ENCODE data around the gene GTF2E1.
"Not testable (repeated sequence)": the region's sequence is repeated elsewhere in the genome, so short reads cannot be mapped to it uniquely, and the experiment has no call there.

Gene GTF2E1

DNA sequence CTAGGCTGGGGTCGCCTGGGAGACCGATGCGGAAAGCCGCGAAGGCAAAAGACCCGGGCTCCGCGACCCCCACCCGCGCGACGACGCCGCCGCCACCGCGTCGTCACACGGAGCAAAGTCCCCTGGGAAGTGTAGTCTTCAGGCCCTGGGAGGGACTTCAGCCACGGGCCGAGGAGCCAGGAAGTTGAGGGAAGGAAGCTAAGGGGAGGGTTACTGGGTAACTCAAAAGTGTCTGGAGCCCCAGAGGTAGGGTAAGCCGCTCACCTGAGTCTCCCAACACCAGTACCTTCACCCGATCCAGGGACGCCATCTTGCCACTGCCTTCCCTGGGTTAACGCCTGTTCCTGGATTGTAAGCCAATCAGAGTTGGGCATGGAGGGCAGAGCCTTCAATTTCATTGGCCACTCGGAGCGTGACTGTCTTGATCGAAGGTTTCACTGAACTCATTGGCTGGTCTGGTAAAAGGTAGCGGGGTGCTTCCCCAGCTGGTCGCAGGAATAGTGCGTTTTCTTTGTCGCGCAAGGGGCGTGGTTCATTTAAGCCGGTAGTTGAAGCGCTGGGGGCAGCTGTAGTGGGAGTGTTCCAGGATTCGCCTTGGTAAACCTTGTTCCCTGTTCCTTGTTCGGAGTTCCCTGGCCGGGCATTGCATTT is at the start of gene GTF2E1, which contains the start of gene RABL3:
GTF2E1 (plus strand) TSS at position 547 of the 651 bp plus-strand sequence. CDS start 7,809 bp downstream, outside the sequence.
RABL3 (minus strand) TSS at position 319 of the 651 bp plus-strand sequence; CDS start at position 310, 9 bp downstream.
- H3K27me3 Mint-ChIP-seq = no peaks in the 10 kb centered on the region
- DNase-seq (ENCODE audit: low spot score in 2 of 2) (peak; percentile 96 to 97), ATAC-seq (replicated peaks; ENCODE audit: extremely low read depth, poor library complexity, severe bottlenecking) (peak; percentile 98)
- peaks cover 39% of the 10 kb centered on the region for H3K4me1 Mint-ChIP-seq
- peaks cover under 1% of the 10 kb centered on the region for H3K9me3 Mint-ChIP-seq
- H3K36me3 Mint-ChIP-seq (ENCODE audit: insufficient read depth) = peaks cover 16% of the 10 kb centered on the region
- H3K27ac Mint-ChIP-seq (ENCODE audit: low read depth) = peak within 1 kb of the TSS; percentile 99
- peak within 1 kb of the TSS; percentile 91 for H3K4me3 Mint-ChIP-seq

DNA sequence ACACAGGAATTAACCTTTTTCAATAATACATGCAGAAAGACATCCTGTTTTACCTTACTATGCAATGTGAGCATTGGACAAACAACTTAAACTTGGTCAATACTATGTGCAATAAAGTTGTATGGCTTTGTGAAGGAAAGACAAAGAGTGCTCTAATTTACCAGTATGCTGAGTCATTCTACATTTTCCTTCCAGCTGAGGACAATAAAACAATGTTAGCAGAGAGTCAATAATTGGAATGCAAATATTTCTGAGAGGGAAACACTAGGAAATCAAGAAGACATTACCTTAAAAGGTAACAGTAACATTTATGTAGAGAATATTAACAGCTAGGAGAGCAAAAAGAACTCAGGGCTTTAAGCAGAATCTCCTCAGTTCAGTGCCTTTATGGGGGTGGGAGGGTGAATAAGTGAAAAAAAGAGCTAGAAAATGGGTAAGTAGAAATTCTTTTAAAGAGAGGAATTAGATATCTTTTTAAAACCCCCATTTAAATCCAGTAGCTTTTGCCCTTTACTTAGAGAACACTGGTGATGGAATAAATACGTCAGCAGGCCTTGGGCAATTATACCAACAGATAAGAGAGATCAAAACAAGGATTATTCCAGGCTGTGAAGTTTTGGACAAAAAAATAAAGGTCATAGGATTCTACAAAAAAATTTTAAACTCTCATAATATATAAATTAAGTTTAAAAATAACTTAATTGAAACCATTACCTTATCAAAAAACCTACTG is 48.9 kb upstream of the GTF2E1 start:
- H3K9me3 Mint-ChIP-seq = no peaks in the 10 kb centered on the region
- DNase-seq (ENCODE audit: low spot score in 2 of 2) = no peak
- H3K4me1 Mint-ChIP-seq = no peaks in the 10 kb centered on the region
- peaks cover 8% of the 10 kb centered on the region for H3K36me3 Mint-ChIP-seq (ENCODE audit: insufficient read depth)
- H3K27me3 Mint-ChIP-seq = no peaks in the 10 kb centered on the region
- H3K4me3 Mint-ChIP-seq = no peak overlapping the region
- ATAC-seq (replicated peaks; ENCODE audit: extremely low read depth, poor library complexity, severe bottlenecking) = no peak
- H3K27ac Mint-ChIP-seq (ENCODE audit: low read depth) = no peak overlapping the region

DNA sequence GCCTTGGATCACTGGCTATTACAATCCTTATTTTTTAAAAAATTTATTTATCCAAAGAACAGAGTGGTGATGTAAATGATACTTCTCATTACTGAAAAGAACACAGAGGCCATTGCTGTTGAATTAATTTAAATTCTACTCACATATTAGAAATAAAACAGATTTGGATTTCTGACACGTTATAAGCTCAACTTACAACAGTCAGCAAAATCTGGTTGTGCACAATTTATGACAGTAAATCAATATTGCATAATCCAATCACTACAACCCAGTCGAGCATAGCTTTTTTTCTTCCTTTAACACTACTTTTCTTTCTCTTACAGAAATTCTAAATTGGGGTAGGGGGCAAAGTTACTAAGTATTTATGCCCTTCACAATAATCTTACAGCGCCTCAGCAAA is 43.2 kb upstream of the GTF2E1 start:
- peaks cover 12% of the 10 kb centered on the region for H3K36me3 Mint-ChIP-seq (ENCODE audit: insufficient read depth)
- H3K27me3 Mint-ChIP-seq = no peaks in the 10 kb centered on the region
- H3K27ac Mint-ChIP-seq (ENCODE audit: low read depth) = no peak overlapping the region
- DNase-seq (ENCODE audit: low spot score in 2 of 2) (no peak), ATAC-seq (replicated peaks; ENCODE audit: extremely low read depth, poor library complexity, severe bottlenecking) (no peak)
- H3K4me1 Mint-ChIP-seq = no peaks in the 10 kb centered on the region
- no peak overlapping the region for H3K4me3 Mint-ChIP-seq
- H3K9me3 Mint-ChIP-seq = no peaks in the 10 kb centered on the region

DNA sequence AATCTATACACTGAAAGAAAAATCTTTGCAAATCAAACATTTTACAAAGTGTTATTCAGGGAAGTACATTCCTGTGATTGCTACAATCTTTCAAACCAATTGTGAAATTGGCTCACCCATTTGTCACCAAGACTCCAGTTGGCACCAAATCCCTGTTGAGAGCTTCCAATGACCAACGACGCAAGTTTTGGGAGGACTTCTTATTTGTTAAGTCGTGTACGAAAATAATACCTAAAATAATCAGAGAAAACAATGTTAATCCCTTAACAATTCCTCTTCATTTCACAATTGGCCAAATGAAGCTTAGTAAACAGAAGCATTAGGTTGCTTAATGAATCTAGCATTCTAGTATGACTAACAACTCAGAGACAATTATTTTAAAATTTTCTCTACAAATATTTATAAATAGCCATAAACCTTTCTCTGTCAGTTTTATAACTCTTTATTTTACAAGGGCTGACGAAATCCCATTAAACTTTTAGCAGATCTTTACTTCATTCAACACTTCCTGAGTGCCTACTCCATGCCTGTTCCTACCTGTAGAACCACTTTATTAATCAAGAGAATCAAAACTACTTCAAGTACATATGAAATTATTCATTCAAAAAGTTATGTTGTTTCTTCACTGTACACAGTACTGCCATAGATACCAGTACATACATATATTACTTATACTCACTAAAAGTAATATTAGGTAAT is 36.5 kb upstream of the GTF2E1 start:
- Mint-ChIP-seq H3K9me3 (no peaks in the 10 kb centered on the region), H3K27ac (ENCODE audit: low read depth) (no peak overlapping the region), H3K36me3 (ENCODE audit: insufficient read depth) (peaks cover 12% of the 10 kb centered on the region), H3K4me3 (no peak overlapping the region), H3K27me3 (no peaks in the 10 kb centered on the region), H3K4me1 (no peaks in the 10 kb centered on the region)
- ATAC-seq (replicated peaks; ENCODE audit: extremely low read depth, poor library complexity, severe bottlenecking) = no peak
- DNase-seq (ENCODE audit: low spot score in 2 of 2) = no peak

DNA sequence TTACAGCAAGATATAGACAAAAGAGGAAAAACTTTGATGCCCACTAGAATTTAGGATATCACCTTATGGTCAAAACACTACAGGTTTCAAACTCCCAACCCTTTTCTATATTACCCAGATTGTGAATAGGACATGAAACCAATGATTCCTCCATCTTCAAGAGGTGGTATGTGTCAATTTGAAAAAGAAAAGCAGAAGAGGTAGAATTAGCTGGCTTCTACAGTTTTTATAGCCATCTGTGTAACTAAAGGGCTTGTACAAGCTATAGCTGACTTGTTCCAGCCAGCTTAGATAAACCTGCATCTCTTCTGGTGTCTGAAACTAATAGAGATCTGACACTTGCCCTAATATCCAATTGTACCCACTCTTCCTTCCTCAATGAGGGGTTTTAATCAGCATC is 35.6 kb upstream of the GTF2E1 start:
- no peaks in the 10 kb centered on the region for H3K9me3 Mint-ChIP-seq

DNA sequence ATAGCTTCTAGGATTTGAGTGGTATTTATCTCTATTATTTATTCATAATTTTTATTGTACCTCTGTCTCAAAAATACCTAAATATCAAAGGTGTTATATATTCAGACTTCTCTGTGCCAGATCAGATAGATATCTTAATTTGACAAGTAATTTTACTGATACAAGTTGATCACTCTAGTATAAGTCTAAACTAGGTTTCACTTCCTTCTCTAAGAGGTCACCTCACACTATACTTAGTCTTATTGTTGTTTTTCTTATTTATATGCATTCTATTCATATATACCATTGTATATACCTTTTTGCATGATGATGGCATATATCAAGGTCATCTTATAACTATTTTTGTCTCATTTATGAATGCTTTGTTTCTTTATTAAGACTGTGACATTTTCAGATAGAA is 34.1 kb upstream of the GTF2E1 start:
- Mint-ChIP-seq H3K4me3 (no peak overlapping the region), H3K4me1 (no peaks in the 10 kb centered on the region), H3K27me3 (no peaks in the 10 kb centered on the region), H3K36me3 (ENCODE audit: insufficient read depth) (peaks cover 11% of the 10 kb centered on the region), H3K9me3 (no peaks in the 10 kb centered on the region), H3K27ac (ENCODE audit: low read depth) (no peak overlapping the region)
- DNase-seq (ENCODE audit: low spot score in 2 of 2) (no peak), ATAC-seq (replicated peaks; ENCODE audit: extremely low read depth, poor library complexity, severe bottlenecking) (no peak)

More for the DNA sequence above, 35.6 kb upstream of the GTF2E1 start:
- Mint-ChIP-seq H3K27ac (ENCODE audit: low read depth) (no peak overlapping the region), H3K4me3 (no peak overlapping the region), H3K36me3 (ENCODE audit: insufficient read depth) (peaks cover 12% of the 10 kb centered on the region), H3K4me1 (no peaks in the 10 kb centered on the region), H3K27me3 (no peaks in the 10 kb centered on the region)
- no peak for DNase-seq (ENCODE audit: low spot score in 2 of 2)
- ATAC-seq (replicated peaks; ENCODE audit: extremely low read depth, poor library complexity, severe bottlenecking) = no peak

DNA sequence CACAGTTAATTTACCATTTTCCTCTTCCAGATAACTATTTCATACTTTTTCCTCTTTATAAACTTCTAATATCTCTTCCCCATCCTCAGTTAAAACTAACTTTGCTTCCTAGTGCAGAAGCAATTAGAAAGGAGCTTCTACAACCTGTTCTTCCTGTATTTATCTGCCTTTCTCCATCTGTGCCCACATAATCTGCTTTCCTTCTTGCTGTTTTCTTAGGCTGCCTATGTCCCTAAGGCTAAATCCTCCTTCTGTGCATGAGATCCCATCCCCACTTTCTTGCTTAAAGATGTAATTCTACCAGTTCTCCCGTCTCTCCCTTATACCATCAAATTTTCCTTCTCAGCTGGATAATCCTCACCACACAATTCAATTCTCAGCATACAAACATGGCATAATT is 32.2 kb upstream of the GTF2E1 start:
- Mint-ChIP-seq H3K4me1 (peaks cover 5% of the 10 kb centered on the region), H3K4me3 (no peak overlapping the region), H3K9me3 (no peaks in the 10 kb centered on the region), H3K36me3 (ENCODE audit: insufficient read depth) (peaks cover 4% of the 10 kb centered on the region), H3K27ac (ENCODE audit: low read depth) (no peak overlapping the region), H3K27me3 (no peaks in the 10 kb centered on the region)
- no peak for ATAC-seq (replicated peaks; ENCODE audit: extremely low read depth, poor library complexity, severe bottlenecking)
- no peak for DNase-seq (ENCODE audit: low spot score in 2 of 2)

DNA sequence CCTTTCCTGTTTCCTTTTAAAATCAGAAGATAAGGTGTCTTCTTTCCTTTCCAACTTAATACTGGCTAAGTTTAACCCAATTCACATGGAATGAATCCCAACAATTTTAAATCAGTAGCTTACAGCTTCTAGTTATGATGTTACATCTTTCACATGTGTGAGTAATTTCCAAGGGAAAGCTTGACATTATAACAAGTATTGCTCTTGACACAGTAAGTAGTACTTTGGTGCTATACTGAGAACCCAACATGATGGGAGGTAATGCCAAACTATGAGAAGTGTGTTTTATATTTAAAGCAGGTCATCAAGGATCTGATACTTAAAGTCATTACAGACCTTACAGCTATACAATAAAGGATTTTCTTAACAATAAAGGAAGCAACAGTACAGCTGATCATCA is 29.3 kb upstream of the GTF2E1 start:
- ATAC-seq (replicated peaks; ENCODE audit: extremely low read depth, poor library complexity, severe bottlenecking) (no peak), DNase-seq (ENCODE audit: low spot score in 2 of 2) (no peak)
- Mint-ChIP-seq H3K4me3 (no peak overlapping the region), H3K4me1 (peaks cover 10% of the 10 kb centered on the region), H3K27ac (ENCODE audit: low read depth) (no peak overlapping the region), H3K36me3 (ENCODE audit: insufficient read depth) (no peaks in the 10 kb centered on the region), H3K9me3 (no peaks in the 10 kb centered on the region), H3K27me3 (no peaks in the 10 kb centered on the region)

DNA sequence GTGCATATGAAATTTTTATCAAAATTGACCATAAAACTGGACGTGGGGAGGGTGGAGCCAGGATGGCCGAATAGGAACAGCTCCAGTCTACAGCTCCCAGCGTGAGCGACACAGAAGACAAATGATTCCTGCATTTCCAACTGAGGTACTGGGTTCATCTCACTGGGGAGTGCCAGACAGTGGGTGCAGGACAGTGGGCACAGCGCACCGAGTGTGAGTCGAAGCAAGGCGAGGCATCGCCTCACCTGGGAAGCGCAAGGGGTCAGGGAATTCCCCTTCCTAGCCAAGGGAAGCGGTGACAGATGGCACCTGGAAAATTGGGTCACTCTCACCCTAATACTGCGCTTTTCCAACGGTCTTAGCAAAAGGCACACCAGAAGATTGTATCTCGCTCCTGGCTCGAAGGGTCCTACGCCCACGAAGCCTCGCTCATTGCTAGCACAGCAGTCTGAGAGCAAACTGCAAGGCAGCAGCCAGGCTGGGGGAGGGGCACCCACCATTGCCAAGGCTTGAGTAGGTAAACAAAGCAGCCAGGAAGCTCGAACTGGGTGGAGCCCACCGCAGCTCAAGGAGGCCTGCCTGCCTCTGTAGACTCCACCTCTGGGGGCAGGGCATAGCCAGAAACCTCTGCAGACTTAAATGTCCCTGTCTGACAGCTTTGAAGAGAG is 23.2 kb upstream of the GTF2E1 start:
- ATAC-seq (replicated peaks; ENCODE audit: extremely low read depth, poor library complexity, severe bottlenecking) (peak; percentile 80), DNase-seq (ENCODE audit: low spot score in 2 of 2) (peak; percentile 49 to 69)
- not testable (repeated sequence) for H3K27me3 Mint-ChIP-seq; H3K9me3 Mint-ChIP-seq; H3K36me3 Mint-ChIP-seq (ENCODE audit: insufficient read depth)
- Mint-ChIP-seq H3K4me3 (peak overlapping the region; percentile 72), H3K27ac (ENCODE audit: low read depth) (peak overlapping the region; percentile 88), H3K4me1 (peaks cover 30% of the 10 kb centered on the region)

DNA sequence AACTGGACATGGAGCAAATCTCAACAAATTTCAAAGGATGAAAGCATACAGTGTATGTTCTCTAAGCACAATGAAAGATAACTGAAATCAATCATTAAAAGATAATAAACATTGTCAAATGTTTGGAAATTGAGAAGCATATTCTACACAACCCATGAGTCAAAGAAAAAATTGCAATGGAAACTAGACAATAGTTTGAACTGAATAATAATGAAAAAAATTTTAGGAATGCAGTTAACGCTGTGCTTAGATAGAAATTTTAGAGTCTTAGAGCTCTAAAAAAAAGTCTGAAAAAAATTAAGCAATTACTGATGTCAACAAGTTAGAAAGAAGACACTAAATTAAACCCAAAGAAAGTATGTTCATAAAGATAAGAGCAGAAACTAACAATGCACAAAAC is 15.8 kb upstream of the GTF2E1 start:
- H3K27ac Mint-ChIP-seq (ENCODE audit: low read depth) = no peak overlapping the region
- ATAC-seq (replicated peaks; ENCODE audit: extremely low read depth, poor library complexity, severe bottlenecking) = no peak
- H3K27me3 Mint-ChIP-seq = no peaks in the 10 kb centered on the region
- no peaks in the 10 kb centered on the region for H3K9me3 Mint-ChIP-seq
- no peak for DNase-seq (ENCODE audit: low spot score in 2 of 2)
- H3K4me1 Mint-ChIP-seq = peaks cover 6% of the 10 kb centered on the region
- no peak overlapping the region for H3K4me3 Mint-ChIP-seq
- H3K36me3 Mint-ChIP-seq (ENCODE audit: insufficient read depth) = peaks cover 5% of the 10 kb centered on the region

DNA sequence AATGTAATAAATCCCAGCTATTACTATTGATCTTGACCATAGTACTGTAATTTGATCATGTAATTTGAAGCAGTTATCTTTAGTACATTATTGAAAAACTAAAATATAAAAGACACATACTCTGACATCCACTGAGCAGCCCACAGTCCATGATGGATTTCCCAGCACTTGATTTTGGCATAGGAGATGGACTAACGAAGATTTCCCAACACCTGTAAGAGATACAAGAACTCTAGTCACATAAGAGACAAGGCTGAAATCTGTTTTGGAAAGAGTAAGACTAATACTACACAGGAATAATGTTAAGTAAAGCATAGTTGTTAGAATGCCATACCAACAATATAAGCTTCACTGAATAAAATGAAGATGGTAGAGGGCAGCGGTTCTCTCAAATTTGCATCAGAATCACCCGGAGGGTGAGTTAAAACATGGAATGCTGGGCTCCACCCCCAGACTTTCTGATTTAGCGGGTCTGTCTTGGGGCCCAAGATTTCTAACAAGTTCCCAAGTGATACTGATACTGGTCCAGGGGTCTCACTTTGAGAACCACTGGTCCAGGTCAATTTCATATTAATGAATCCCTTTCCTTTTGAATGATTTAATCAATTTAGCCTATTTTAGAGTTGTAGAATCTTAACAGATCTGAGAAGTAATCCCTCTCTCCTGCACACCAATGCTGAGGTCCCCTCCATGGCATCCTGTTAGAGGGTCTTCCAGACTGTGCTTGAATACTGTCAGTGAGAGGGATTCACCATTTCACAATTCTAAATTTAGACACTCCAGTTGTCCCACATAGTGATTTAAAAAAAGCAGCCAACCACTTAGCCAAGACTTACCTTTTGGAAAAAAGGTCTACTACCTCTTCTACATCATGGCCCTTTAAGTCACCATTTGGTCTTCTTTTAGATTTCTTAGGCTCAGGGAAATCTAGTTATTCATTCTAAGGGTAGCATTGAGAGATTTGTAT is 11.7 kb upstream of the GTF2E1 start:
- Mint-ChIP-seq H3K27ac (ENCODE audit: low read depth) (no peak overlapping the region), H3K36me3 (ENCODE audit: insufficient read depth) (peaks cover 7% of the 10 kb centered on the region), H3K4me3 (no peak overlapping the region), H3K9me3 (no peaks in the 10 kb centered on the region), H3K4me1 (peaks cover 6% of the 10 kb centered on the region), H3K27me3 (no peaks in the 10 kb centered on the region)
- DNase-seq (ENCODE audit: low spot score in 2 of 2) = no peak
- no peak for ATAC-seq (replicated peaks; ENCODE audit: extremely low read depth, poor library complexity, severe bottlenecking)
